IMR-90 (cell line): ENCODE results near the gene CAPN8. TPM values are rescaled to one million over a fixed set of nuclear protein-coding genes. Genes with fewer than 3 reads are reported as not detected.

Source experiments
- ATAC-seq: fragments of 200-7000 bp; cut with Tn5 transposase; 2 replicates; pipeline ENCODE4 v1.9.1; 2020; ENCODE audit warnings: low read depth, mild to moderate bottlenecking, moderate library complexity
- Bru-seq: library from RNA; stranded (reverse); fragments of 400-500 nt; gene quantifications from one replicate; lab custom pipeline; 2021; lab: Mats Ljungman, UMichigan
- BruChase-seq, 2 experiments: library from RNA; stranded (reverse); fragments of 400-500 nt; gene quantifications; one replicate each; lab custom pipeline; 2021; lab: Mats Ljungman, UMichigan
- BruUV-seq: library from RNA; stranded (reverse); fragments of 400-500 nt; replicated peaks from 2 replicates; lab custom pipeline; 2021; lab: Mats Ljungman, UMichigan
- CTCF ChIA-PET: fragments of 300-600 bp; formaldehyde crosslinking; extraction: SDS; loops from one replicate; lab custom pipeline; 2021; ENCODE audit warnings: antibody characterized with exemption; lab: Yijun Ruan, JAX
- POLR2A ChIA-PET: fragments of 300-600 bp; sonication (Branson Sonifier 250); formaldehyde crosslinking; loops from one replicate; lab custom pipeline; 2022; ENCODE audit warnings: antibody characterized with exemption; ENCODE audit not compliant: unreplicated experiment; lab: Charles Lee
- DNase-seq: peaks from one replicate; pipeline ENCODE4 v3.0.0; 2013
- H2AFZ ChIP-seq: replicated peaks from 2 replicates; pipeline ENCODE3; 2013; ENCODE audit warnings: low read length, mild to moderate bottlenecking; ENCODE audit not compliant: poor library complexity
- H2AK5ac ChIP-seq: 2 replicates; pipeline ENCODE4 v1.6.1; 2013; ENCODE audit warnings: low read depth, low read length, inconsistent platforms
- H2AK9ac ChIP-seq: replicated peaks from 2 replicates; pipeline ENCODE3; 2013; ENCODE audit warnings: mild to moderate bottlenecking, low read depth, low read length, moderate library complexity; ENCODE audit not compliant: poor library complexity
- H2BK120ac ChIP-seq: 2 replicates; pipeline ENCODE4 v1.6.1; 2013; ENCODE audit warnings: low read depth, low read length, inconsistent platforms
- H2BK15ac ChIP-seq: 3 replicates; pipeline ENCODE4 v1.6.1; 2013; ENCODE audit warnings: low read depth, low read length, inconsistent platforms
- H2BK20ac ChIP-seq: 2 replicates; pipeline ENCODE4 v1.6.1; 2013; ENCODE audit warnings: low read depth, mild to moderate bottlenecking, inconsistent platforms, low read length, moderate library complexity
- H2BK5ac ChIP-seq: 2 replicates; pipeline ENCODE4 v1.6.1; 2013; ENCODE audit warnings: mild to moderate bottlenecking, low read depth, low read length, inconsistent platforms; ENCODE audit not compliant: poor library complexity, severe bottlenecking
- H3K14ac ChIP-seq: replicated peaks from 2 replicates; pipeline ENCODE4 v1.6.1; 2013; ENCODE audit warnings: low read depth, low read length, inconsistent platforms
- H3K18ac ChIP-seq: 2 replicates; pipeline ENCODE4 v1.6.1; 2013; ENCODE audit warnings: low read depth, low read length, control low read depth
- H3K23ac ChIP-seq: 2 replicates; pipeline ENCODE4 v1.6.1; 2013; ENCODE audit warnings: low read depth, low read length, inconsistent platforms
- H3K27ac ChIP-seq: 2 replicates; pipeline ENCODE4 v1.5.1; 2013; ENCODE audit warnings: mild to moderate bottlenecking, control low read depth, low read length; ENCODE audit not compliant: insufficient read depth
- H3K27me3 ChIP-seq: 2 replicates; pipeline ENCODE4 v1.6.1; 2013; ENCODE audit warnings: low read length; ENCODE audit not compliant: control insufficient read depth, insufficient read depth
- H3K36me3 ChIP-seq: 2 replicates; pipeline ENCODE4 v1.6.1; 2013; ENCODE audit warnings: low read length, mixed read lengths; ENCODE audit not compliant: control insufficient read depth, insufficient read depth
- H3K4ac ChIP-seq: 2 replicates; pipeline ENCODE4 v1.6.1; 2013; ENCODE audit warnings: low read depth, low read length, inconsistent platforms
- H3K4me1 ChIP-seq: 2 replicates; pipeline ENCODE4 v1.6.1; 2013; ENCODE audit warnings: low read length, mixed read lengths; ENCODE audit not compliant: control insufficient read depth, insufficient read depth
- H3K4me2 ChIP-seq: 2 replicates; pipeline ENCODE4 v1.6.1; 2013; ENCODE audit warnings: low read depth, mild to moderate bottlenecking, control low read depth, low read length, moderate library complexity
- H3K4me3 ChIP-seq: 2 replicates; pipeline ENCODE4 v1.5.1; 2013; ENCODE audit warnings: low read depth, mild to moderate bottlenecking, control low read depth, low read length, moderate library complexity; ENCODE audit not compliant: insufficient read depth
- H3K56ac ChIP-seq: 2 replicates; pipeline ENCODE4 v1.6.1; 2013; ENCODE audit warnings: low read length, inconsistent platforms; ENCODE audit not compliant: insufficient read depth; ENCODE audit errors: extremely low read depth
- H3K79me1 ChIP-seq, 2 experiments: 2 replicates each; pipeline ENCODE4 v1.6.1; 2013; ENCODE audit warnings: low read length in 2 of 2, inconsistent platforms in 1 of 2, low read depth in 1 of 2
- H3K9ac ChIP-seq: 2 replicates; pipeline ENCODE4 v1.6.1; 2013; ENCODE audit warnings: low read depth, low read length, control low read depth
- H3K9me1 ChIP-seq: 2 replicates; pipeline ENCODE4 v1.6.1; 2013; ENCODE audit warnings: low read length, inconsistent platforms; ENCODE audit not compliant: insufficient read depth
- H3K9me3 ChIP-seq: 2 replicates; pipeline ENCODE4 v1.6.1; 2013; ENCODE audit warnings: low read length; ENCODE audit not compliant: control insufficient read depth, insufficient read depth
- H4K20me1 ChIP-seq: 2 replicates; pipeline ENCODE4 v1.6.1; 2013; ENCODE audit warnings: low read length, inconsistent platforms; ENCODE audit not compliant: insufficient read depth
- H4K5ac ChIP-seq: 2 replicates; pipeline ENCODE4 v1.6.1; 2013; ENCODE audit warnings: mild to moderate bottlenecking, low read depth, low read length, control low read depth
- H4K8ac ChIP-seq, 2 experiments: 2 replicates each; pipeline ENCODE4 v1.6.1; 2013; ENCODE audit warnings: low read depth in 2 of 2, low read length in 2 of 2, control low read depth in 1 of 2, inconsistent platforms in 1 of 2
- H4K91ac ChIP-seq: 2 replicates; pipeline ENCODE4 v1.6.1; 2013; ENCODE audit warnings: low read depth, low read length, inconsistent platforms; ENCODE audit not compliant: insufficient read depth
- BHLHE40 ChIP-seq: fragments of 150-350 bp; IDR thresholded peaks from 2 replicates; pipeline ENCODE4 v1.6.1; 2016; ENCODE audit warnings: mild to moderate bottlenecking, low read depth, low read length
- CEBPB ChIP-seq: IDR thresholded peaks from 2 replicates; pipeline ENCODE4 v1.6.1; 2012; ENCODE audit warnings: low read depth, low read length, improper control_type of control experiment
- CHD1 ChIP-seq: IDR thresholded peaks from 2 replicates; pipeline ENCODE4 v1.6.1; 2012; ENCODE audit warnings: low read depth, low read length, improper control_type of control experiment
- FOS ChIP-seq: fragments of 150-350 bp; IDR thresholded peaks from 2 replicates; pipeline ENCODE4 v1.6.1; 2016; ENCODE audit warnings: low read depth, low read length
- MXI1 ChIP-seq: IDR thresholded peaks from 2 replicates; pipeline ENCODE4 v1.6.1; 2012; ENCODE audit warnings: low read depth, mild to moderate bottlenecking, low read length, moderate library complexity, borderline replicate concordance
- NFE2L2 ChIP-seq: fragments of 150-350 bp; IDR thresholded peaks from 2 replicates; pipeline ENCODE4 v1.6.1; 2016; ENCODE audit warnings: low read depth, mild to moderate bottlenecking, low read length
- RAD21 ChIP-seq: IDR thresholded peaks from 2 replicates; pipeline ENCODE4 v1.6.1; 2012; ENCODE audit warnings: low read length, improper control_type of control experiment
- RFX5 ChIP-seq: IDR thresholded peaks from 2 replicates; pipeline ENCODE4 v1.8.0; 2012; ENCODE audit warnings: low read depth, mild to moderate bottlenecking, low read length, moderate library complexity
- SMC3 ChIP-seq: fragments of 150-350 bp; IDR thresholded peaks from 2 replicates; pipeline ENCODE4 v1.6.1; 2016; ENCODE audit warnings: low read depth, mild to moderate bottlenecking, antibody characterized with exemption, low read length, moderate library complexity
- whole genome bisulfite sequencing, 2 experiments: methylation state at CpG; one replicate each; pipeline versions ENCODE4 v1.1.5 to v1.1.7; 2013; ENCODE audit warnings: missing lambda C conversion rate in 2 of 2; ENCODE audit not compliant: insufficient read length in 1 of 2; ENCODE audit errors: extremely low coverage in 2 of 2; 5-methylcytosine and 5-hydroxymethylcytosine counted together
- dilution Hi-C: fragments of 300-500 bp; cut with HindIII; formaldehyde crosslinking; loops from one replicate; pipeline ENCODE4 v1.14.3; 2018; ENCODE audit warnings: low sequenced_read_pairs; ENCODE audit not compliant: unreplicated experiment
- in situ Hi-C: fragments of 300-500 bp; cut with MboI; formaldehyde crosslinking; loops from 3 replicates; pipeline ENCODE4 v1.14.3; 2019; ENCODE audit warnings: low sequenced_read_pairs, inconsistent platforms, mixed read lengths
- intact Hi-C: fragments of 100-400 bp; cut with micrococcal nuclease; formaldehyde crosslinking; loops from 2 replicates; pipeline ENCODE4 v1.10.0; 2022
- long read RNA-seq: library from polyadenylated mRNA; unstranded; transcript quantifications from one replicate; pipeline ENCODE4 v2.0.0, GENCODE V29; 2021; ENCODE audit not compliant: unreplicated experiment
- polyA plus RNA-seq, 3 experiments: library from polyadenylated mRNA; depleted of rRNA; stranded (reverse); fragments of >200 nt; gene quantifications; 2 replicates each; pipeline ENCODE4 v1.2.3, GENCODE V29; 2012; ENCODE audit warnings: low replicate concordance in 1 of 3
- total RNA-seq: library from RNA; depleted of rRNA; stranded (reverse); fragments of >200 nt; gene quantifications from 2 replicates; pipeline ENCODE4 v1.2.3, GENCODE V29; 2012; rRNA removed
- TF ChIP-seq, protein P1 (sequence below): fragments of 150-350 bp; IDR thresholded peaks from 2 replicates; pipeline ENCODE4 v1.6.1; 2017; ENCODE audit warnings: mild to moderate bottlenecking, antibody characterized with exemption, low read length, low read depth
- TF ChIP-seq, protein P2 (sequence below): fragments of 150-350 bp; IDR thresholded peaks from 2 replicates; pipeline ENCODE4 v1.6.1; 2016; ENCODE audit warnings: low read depth, mild to moderate bottlenecking, low read length, moderate library complexity, borderline replicate concordance
- TF ChIP-seq, protein P3 (sequence below): conservative IDR thresholded peaks from 2 replicates; pipeline ENCODE4 v1.5.1; 2012; ENCODE audit warnings: mild to moderate bottlenecking, low read depth, low read length, improper control_type of control experiment

The CAPN8 gene
- not detected in 2 replicates for total RNA-seq
- polyA plus RNA-seq (2012; rRNA removed): not detected in 2 replicates
- not detected in 2 replicates for polyA plus RNA-seq (2012; cell fraction: cytosol; rRNA removed)
- polyA plus RNA-seq (2012; cell fraction: nucleus; rRNA removed; ENCODE audit: low replicate concordance): 0.08 TPM in 1 of 2 replicates, not detected in the other
- percentile 1 among the genes with signal in this experiment for Bru-seq, nascent RNA
- percentile 7 among the genes with signal in this experiment for BruChase-seq, experiment 1, labeled RNA remaining after a 6-hour chase
- BruChase-seq, experiment 2, labeled RNA remaining after a 2-hour chase: percentile 6 among the genes with signal in this experiment
- long read RNA-seq: 0 reads

DNA sequence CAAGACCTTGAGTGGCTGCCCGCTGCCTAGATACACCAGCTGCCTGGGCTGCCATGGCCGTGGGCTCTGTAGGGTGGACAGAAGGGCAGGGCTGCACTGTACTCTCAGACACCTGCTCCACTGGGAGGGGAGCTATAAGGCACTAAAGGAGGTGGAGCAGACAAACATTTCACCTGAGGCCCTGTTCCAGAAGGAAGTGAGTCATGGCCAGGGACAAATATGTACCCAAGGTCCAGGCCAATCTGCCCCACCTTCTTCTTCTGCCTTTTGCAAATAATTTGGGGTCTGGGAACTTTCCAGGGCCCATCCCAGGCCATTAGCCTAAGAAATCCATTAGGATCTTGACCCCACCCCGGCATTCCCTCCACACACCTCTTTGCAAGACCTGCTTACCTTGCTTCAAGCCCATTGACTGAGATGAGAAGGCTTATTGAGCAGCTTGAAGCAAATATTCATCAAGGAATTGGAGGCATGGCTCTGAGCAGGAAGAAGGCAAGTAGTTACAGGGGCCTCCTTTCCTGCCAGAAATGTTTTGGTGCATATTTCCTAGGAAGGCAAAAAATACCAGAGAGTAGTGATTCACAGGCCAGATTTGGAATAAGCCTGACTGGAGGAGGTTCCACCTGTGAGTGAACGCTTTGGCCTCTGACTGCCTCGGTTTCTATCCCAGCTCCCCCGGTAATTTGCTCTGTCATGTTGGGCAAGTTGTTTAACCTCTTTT lies at the start of gene CAPN8:
CAPN8 (minus strand) TSS at position 110 of the 721 bp plus-strand sequence; CDS start at position 55, 55 bp downstream.
- no peak for ATAC-seq

More for the DNA sequence above, at the start of gene CAPN8:
- Histone ChIP-seq H4K5ac (no peak within 1 kb of the TSS), H2AK5ac (no peak within 1 kb of the TSS), H3K56ac (no peak within 1 kb of the TSS), H2BK120ac (no peak within 1 kb of the TSS), H3K4ac (no peak within 1 kb of the TSS), H2BK5ac (no peak within 1 kb of the TSS), H3K18ac (no peak within 1 kb of the TSS), H4K91ac (no peak within 1 kb of the TSS), H2BK15ac (no peak within 1 kb of the TSS), H3K23ac (no peak within 1 kb of the TSS), H3K27ac (no peak within 1 kb of the TSS), H3K27me3 (peaks cover 13% of the 10 kb centered on the region), H4K8ac (no peak within 1 kb of the TSS), H2AFZ (no peak within 1 kb of the TSS), H4K20me1 (no peaks in the 10 kb centered on the region), H3K36me3 (no peaks in the 10 kb centered on the region), H2AK9ac (no peak within 1 kb of the TSS), H3K9me1 (no peaks in the 10 kb centered on the region), H3K14ac (no peak within 1 kb of the TSS), H2BK20ac (no peak within 1 kb of the TSS), H3K4me2 (no peak within 1 kb of the TSS), H3K9me3 (no peaks in the 10 kb centered on the region), H3K9ac (no peak within 1 kb of the TSS), H3K79me1 (no peaks in the 10 kb centered on the region), H3K4me1 (no peaks in the 10 kb centered on the region), H3K4me3 (no peak within 1 kb of the TSS)
- TF ChIP-seq, protein P1, sequence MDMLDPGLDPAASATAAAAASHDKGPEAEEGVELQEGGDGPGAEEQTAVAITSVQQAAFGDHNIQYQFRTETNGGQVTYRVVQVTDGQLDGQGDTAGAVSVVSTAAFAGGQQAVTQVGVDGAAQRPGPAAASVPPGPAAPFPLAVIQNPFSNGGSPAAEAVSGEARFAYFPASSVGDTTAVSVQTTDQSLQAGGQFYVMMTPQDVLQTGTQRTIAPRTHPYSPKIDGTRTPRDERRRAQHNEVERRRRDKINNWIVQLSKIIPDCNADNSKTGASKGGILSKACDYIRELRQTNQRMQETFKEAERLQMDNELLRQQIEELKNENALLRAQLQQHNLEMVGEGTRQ: no peak
- TF ChIP-seq SMC3: no peak
- no peak for TF ChIP-seq CEBPB
- no peak for TF ChIP-seq NFE2L2
- TF ChIP-seq, protein P2, sequence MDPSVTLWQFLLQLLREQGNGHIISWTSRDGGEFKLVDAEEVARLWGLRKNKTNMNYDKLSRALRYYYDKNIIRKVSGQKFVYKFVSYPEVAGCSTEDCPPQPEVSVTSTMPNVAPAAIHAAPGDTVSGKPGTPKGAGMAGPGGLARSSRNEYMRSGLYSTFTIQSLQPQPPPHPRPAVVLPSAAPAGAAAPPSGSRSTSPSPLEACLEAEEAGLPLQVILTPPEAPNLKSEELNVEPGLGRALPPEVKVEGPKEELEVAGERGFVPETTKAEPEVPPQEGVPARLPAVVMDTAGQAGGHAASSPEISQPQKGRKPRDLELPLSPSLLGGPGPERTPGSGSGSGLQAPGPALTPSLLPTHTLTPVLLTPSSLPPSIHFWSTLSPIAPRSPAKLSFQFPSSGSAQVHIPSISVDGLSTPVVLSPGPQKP: no peak
- TF ChIP-seq RFX5: no peak
- no peak for TF ChIP-seq BHLHE40
- TF ChIP-seq RAD21: no peak
- TF ChIP-seq, protein P3, sequence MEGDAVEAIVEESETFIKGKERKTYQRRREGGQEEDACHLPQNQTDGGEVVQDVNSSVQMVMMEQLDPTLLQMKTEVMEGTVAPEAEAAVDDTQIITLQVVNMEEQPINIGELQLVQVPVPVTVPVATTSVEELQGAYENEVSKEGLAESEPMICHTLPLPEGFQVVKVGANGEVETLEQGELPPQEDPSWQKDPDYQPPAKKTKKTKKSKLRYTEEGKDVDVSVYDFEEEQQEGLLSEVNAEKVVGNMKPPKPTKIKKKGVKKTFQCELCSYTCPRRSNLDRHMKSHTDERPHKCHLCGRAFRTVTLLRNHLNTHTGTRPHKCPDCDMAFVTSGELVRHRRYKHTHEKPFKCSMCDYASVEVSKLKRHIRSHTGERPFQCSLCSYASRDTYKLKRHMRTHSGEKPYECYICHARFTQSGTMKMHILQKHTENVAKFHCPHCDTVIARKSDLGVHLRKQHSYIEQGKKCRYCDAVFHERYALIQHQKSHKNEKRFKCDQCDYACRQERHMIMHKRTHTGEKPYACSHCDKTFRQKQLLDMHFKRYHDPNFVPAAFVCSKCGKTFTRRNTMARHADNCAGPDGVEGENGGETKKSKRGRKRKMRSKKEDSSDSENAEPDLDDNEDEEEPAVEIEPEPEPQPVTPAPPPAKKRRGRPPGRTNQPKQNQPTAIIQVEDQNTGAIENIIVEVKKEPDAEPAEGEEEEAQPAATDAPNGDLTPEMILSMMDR: no peak
- TF ChIP-seq FOS: no peak
- TF ChIP-seq MXI1: no peak
- no peak for TF ChIP-seq CHD1
- CTCF ChIA-PET: no interaction called here
- BruUV-seq: no TSS peak
- in situ Hi-C loops (no loop called here), dilution Hi-C loops (no loop called here), intact Hi-C loops (no loop called here)
- POLR2A ChIA-PET: no interaction called here
- no CpG with 5 or more reads among the region's 6 CpGs for WGBS, 2 experiments
- DNase-seq: no peak
